SK-MEL-5 (cell line): Measurements from ENCODE around the gene SLC10A7. TPM values are rescaled to one million over a fixed set of nuclear protein-coding genes. Genes with fewer than 3 reads are reported as not detected.

Experiments
- DNase-seq: peaks from one replicate; pipeline ENCODE4 v3.0.0-alpha.2; 2016; ENCODE audit warnings: low read depth, low spot score
- in situ Hi-C: cut with HindIII; loops from 2 replicates; pipeline ENCODE4 v1.10.0; 2016; ENCODE audit warnings: low sequenced_read_pairs, high pct_unique_total_duplicates, low pct_unique_long_range_greater_than_20kb
- total RNA-seq: library from RNA; depleted of rRNA; stranded (reverse); fragments of >200 nt; shearing (Covaris generic); gene quantifications from 2 replicates; pipeline ENCODE4 v1.2.3, GENCODE V29; 2014

SLC10A7 gene
- total RNA-seq, 1 experiment from 2014 or later: 5.4 TPM

DNA sequence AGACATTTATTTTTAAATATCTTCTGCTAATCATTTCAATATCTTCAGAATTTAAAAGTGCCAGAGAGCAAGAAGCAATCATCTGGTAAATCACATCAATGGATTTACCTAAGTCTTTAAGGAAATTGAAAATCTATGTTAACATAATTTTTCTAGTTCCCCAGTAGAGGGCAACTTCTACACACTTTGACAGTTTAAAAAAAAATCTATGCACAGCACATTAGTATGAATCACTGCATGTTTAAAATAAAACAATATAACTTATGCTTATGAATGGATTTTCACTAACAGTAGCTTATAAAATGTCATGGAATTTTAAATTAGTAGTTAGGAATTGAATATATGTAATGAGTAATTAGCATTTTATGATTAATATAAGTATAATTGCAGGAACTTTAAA lies 180.9 kb downstream of the SLC10A7 start:
- in situ Hi-C loops: no loop called here
- peak; percentile 36 for DNase-seq

DNA sequence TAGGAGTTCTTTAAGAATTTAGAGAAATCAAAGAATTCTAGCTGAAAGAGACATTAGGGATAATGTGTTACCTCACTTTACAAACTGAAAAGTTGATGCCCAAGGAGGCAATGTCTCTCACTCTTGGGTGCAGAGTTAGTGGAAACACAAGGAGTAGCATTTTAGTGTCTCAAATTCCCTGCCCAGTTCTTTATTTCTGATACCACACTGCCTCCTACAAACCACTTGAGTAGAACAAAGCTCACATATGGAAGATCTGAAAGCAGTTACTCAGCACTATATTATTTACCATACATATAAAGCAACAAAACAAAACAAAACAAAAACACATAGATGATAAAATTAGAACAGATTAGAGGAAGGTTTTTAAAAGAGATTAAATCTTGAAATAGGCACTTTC lies 183.2 kb downstream of the SLC10A7 start:
- DNase-seq: peak; percentile 11
- in situ Hi-C loops: no loop called here

DNA sequence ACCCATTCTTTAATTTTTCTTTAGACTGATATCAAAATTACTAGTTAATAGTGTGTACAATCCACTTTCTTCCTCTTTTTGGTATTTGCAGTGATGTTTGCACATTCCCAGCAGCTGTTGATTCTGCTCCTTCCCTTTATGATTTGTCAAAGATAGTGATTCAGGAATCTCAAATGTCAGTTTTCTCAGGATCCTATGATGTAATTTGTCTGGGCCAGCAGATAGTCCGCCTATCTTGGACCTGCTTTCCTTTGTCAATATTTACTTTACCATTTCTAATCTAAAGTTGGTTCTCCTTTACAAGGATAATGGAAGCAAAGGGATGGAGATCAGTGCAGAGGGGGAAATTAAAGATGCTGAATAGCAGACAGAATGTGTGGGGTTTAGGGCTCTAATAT lies 185.3 kb downstream of the SLC10A7 start:
- in situ Hi-C loops: no loop called here
- DNase-seq: no peak

DNA sequence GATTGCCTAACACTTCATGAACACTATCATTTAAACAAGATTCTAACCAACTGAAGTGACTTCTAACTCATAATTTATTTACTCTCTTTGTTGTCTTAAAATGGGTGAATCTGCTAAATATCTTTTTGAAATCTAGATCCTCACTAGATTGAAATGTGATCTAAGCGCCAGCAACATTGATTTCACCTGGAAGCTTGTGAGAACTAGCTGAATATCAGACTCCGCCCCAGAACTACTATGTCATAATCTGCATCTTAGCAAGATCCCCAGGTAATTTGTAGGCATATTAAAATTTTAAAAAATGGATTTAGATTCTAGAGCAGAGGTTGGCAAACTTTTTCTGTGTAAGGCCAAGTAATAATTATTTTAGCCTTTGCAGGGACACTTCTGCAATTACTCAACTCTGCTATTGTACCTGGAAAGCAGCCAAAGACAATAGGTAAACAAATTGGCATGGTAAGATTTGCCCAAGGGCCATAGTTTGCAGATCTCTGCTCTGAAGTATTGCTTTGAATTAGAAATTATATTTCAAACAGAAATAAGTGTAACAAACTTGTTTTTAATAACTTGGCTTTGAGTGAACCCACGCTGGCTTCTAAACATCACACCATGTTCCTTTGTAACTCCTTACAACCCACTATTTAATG lies 185.9 kb downstream of the SLC10A7 start:
- in situ Hi-C loops: no loop called here

DNA sequence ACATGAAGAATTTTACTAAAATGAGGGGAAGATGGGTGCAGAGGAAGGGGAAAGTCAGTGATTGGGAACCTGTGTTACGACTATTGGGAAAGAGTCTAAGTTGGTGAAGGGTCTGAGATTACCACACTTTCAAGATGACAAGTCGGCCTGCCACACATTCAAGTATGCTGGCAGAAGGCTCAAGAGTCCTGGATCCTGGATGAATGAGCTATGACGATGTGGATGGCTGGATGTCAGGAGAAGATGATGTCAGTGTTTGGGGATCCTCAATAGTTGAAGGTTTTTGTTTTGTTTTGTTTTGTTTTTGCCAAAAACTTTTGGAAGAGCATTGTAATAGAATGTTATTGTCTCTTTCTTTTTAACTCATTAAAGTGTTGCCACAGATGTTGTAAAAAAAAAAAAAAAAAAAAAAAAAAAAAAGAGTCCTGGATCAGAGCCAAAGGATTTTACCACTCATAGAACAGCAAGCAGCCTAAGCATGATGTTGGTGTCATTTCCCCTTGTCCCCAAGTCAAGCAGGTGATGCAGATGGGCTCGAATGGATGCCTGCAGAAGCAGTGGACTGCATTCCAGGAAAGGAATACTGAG lies 186.8 kb downstream of the SLC10A7 start:
- in situ Hi-C loops: no loop called here
- DNase-seq: no peak

More for the DNA sequence above, 185.9 kb downstream of the SLC10A7 start:
- no peak for DNase-seq

DNA sequence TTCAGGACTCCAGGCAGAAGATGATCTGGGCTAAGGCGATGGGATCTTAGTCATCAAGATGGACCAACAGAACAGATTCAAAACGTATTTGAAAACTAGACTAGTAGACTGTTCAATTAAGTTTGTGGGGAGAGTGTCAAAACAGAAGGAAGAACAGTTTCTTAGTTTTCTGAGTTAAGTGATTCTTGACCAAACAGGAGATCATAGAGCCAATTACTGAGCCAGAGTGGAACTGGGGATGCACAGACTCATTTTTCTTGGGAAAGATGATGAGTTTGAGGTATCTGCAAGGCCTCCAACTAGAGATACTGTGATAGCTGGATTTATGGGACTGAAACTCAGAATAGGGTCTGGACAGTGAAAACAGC lies 187.9 kb downstream of the SLC10A7 start:
- in situ Hi-C loops: no loop called here

DNA sequence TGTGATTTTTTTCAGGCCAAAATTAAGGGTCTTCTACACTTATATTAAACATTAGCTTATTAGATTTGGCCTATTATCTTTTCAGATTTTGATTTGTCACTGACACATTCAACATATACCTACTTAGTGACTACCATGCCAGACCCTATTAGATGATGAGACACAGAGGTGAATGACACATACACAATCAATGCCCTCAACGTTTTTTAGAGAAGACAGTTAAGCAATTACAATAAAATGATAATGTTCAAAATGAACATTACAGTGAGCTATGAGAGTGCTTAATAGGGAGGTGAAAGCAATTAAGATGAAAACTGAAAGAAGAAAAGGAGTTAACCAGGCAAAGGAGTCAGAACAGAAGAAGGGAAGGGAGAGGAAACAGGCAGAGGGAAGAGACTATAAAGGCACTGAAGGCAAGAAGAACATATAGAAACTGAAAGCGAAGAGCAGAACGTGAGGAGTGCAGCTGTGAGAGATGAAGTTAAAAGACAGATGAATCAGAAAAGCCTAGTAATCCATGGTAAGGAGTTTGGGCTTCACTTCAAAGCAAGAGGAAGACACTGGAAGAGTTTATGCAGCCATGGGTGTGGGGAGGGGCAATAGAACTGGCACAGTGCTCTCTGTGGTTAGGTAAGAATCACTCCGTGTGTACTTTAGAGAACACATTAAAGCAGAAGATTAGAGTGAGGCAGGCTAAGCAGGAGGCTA lies 188.4 kb downstream of the SLC10A7 start:
- in situ Hi-C loops: no loop called here

More for the DNA sequence above, 187.9 kb downstream of the SLC10A7 start:
- no peak for DNase-seq

DNA sequence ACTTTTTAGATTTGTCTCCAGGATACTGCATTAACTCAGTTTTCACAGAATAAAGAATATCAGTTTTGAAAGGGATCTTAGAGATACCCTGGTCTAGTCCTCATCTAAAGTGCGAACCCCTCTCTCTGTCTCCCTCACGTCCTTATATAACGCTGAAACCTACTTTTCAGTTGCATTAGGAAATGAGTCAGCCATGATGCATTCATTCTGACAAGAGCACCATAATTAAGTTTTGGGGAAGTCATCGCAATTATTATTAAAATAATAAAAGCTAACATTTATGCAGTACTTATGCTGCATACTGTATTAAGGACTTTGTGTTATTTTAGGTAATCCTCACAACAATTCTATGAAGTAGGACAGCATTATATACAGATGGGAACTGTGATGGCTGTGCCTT lies 191.3 kb downstream of the SLC10A7 start:
- in situ Hi-C loops: no loop called here
- DNase-seq: no peak

More for the DNA sequence above, 188.4 kb downstream of the SLC10A7 start:
- DNase-seq: no peak

DNA sequence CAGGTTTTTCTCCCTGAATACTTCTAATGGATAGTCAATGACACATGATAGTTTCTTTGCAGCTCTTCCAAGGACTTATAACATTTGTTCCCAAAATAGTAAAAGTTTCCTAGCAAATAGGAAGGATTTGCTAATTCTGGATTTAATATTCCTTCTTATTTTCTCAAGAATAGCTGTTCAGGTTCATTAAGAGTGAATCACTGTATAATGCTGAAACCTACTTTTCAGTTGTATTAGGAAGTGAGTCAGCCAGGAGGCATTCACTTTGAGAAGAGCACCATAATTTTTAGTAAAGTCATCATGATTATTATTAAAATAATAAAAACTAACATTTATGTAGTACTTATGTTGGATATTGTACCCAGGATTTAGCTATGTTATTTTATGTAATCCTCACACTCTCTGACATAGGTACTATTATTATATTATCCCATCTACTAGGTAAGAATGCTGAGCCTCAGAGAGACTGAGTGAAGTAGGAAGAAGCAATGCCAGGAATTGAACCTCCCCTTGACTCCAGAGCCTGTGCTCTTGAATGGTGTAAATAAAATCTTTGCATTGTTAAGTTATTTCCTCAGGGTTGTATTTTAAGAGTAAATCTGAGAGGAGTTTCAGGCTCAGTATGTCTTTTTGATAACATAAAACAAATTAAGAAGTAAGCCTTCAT lies 192.6 kb downstream of the SLC10A7 start:
- in situ Hi-C loops: no loop called here
- no peak for DNase-seq

DNA sequence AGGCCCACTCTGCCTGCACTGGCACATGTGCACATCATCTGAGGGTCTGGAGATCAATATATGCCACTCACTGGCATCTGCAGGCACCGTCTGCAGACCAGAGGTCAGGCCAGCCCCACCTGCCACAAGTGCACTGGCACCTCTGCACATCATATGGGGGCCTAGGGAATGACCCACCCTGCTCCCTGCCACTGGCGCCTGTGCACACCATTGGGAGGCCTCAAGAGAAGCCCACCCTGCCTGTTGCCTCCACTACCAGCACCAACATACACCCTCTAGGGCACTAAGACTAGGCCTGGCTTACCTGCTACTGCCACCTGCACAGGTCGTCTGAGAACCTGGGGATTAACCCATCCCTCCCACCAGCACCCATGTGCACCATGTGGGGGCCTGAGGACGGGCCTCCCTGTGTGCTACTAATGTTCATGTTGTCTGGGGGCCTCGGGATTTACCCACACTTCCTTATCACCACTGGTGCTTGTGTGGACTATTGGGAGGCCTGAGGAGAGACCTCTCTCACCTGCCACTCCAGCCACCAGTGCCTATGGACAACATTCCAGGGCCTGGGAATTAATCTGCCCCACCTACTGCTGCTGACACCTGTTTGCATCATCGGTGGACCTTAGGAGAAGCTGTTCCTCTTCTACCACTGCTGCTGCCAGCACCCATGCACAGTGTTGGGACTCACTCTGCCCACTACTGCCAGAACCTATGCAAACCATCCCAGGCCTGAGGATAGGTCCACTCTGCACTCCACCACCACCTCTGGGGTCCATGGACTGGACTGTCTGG lies 193.7 kb downstream of the SLC10A7 start:
- no peak for DNase-seq
- in situ Hi-C loops: no loop called here

DNA sequence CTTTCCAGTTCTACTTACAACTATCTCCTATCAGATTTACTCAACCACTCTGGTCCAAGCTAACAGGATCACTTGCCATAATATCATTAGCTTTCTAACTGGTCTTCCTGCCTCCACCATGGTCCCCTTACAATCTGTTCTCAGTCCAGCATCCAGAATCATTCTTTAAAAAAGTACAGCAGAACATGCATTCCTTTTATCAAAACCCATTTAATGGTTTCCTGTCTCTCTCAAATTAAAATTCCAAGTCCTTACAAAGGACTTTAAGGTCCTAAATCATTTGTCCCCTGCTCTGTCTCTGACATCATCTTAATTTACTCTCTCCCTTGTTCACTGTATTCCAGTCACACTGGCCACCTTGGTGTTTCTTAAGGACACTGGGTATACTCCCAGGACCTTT lies 202.8 kb downstream of the SLC10A7 start:
- in situ Hi-C loops: no loop called here
- no peak for DNase-seq

DNA sequence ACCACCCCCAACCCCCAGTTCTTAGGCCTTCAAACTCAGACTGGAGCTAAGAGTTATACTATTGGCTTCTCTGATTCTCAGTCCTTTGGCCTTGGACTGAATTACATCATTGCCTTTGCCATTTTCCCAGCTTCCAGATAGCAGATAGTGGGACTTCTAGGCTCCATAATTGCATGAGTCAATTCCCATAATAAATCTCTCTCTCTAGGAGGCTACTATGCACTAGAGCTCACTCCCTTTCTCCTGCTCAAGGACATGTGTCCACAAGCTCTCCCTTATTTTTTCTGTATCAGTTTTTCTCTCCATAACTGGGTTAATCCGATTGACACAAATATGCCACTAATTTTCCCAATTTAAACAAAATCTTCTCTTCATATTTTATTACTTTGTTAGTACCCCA lies 204.0 kb downstream of the SLC10A7 start:
- DNase-seq: no peak
- in situ Hi-C loops: no loop called here

DNA sequence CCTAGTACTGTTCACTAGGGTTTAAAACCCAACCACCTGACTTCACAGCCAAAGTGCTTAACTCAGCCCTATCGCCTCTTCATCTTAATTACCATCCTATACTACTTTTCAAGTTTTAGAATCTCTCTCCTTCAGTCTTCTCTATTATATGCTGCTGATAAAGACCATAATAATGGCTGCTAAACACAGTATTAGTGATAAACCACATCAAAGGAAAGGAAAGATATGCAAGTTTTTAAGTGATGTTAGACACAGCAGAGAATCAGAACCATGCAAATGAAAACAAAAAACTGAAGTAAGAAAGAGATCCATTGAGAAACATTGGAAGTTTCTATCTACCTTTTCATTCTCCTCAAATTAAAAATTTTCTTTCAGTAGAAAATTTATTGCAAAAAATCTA lies 206.6 kb downstream of the SLC10A7 start:
- in situ Hi-C loops: no loop called here
- DNase-seq: no peak

DNA sequence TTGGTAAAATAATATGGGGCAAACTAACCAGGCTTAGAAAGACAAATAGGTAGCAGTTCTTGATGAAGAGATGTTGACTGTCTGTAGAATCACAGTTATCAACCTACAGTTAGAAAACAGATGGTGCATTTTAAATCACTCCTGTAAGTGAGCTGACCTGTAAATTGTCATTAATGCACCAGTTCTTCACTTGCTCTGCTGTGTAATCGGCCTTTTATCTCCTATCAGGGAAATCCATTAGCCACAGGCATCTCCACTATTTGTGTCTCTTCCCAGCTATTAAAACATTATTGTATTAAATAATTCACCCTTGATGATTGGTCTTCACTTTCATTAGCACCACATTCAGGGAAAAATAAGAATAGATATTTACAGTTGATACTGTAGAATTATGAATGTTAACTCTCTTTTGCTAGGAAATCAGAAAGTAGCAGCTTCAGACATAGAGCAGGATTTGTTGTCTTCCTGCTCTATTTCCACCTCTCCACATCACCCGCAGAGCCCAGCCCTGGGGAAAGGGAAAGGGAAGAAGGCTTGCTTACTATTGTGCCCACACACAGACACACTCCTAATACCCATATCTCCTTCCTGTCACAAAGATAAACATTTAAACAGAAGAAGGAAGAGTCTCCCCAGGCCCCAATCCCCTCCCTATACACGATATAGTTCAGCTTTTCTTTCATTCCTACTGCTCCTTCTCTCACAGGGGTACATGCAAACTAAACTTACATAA lies 210.3 kb downstream of the SLC10A7 start:
- DNase-seq: no peak
- in situ Hi-C loops: no loop called here

DNA sequence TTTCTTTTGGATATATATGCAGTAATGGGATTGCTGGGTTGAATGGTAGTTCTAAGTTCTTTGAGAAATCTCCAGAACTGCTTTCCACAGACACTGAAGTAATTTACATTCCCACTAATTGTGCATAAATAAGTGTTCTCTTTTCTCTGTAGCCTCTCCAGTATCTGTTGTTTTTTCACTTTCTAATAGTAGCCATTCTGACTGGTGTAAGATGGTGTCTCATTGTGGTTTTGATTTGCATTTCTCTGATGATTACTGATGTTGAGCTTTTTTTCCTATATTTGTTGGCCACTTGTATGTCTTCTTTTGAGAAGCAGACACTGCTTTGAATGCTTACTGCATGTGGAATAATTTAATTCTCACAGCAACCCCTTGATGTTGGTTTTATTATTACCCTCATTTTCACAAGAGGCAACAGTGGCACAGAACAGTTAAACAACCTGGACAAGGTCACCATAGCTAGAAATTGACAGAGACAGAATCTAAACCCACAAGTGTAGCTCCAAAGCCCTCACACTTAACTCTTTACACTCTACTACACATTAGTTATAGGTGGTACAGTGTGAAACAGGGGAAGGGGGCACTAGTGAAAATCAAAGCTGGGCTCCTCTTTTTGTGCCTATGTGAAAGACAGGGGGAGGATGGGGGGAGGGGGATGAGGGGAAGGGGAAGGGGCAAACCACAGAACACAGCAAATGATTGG lies 211.3 kb downstream of the SLC10A7 start:
- in situ Hi-C loops: no loop called here

DNA sequence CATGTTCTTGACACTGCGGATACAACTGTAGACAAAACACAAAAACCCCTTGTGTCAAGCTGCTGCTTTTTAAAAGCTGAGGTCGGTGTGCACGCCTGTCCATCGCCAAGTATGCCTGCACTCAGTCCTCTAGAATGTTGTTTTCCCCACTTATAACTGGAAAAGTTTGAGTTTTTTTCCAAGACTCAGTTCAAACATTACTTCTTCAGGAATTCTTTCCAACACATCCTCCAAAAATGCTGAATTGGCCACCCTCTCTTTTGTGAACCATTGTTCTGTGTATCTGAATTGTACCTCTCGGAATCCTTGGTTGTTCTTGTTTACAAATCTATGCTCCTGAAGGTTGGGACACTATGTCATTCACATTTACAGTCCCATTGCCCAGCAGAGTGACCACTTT lies 212.8 kb downstream of the SLC10A7 start:
- in situ Hi-C loops: no loop called here
- no peak for DNase-seq

More for the DNA sequence above, 211.3 kb downstream of the SLC10A7 start:
- DNase-seq: no peak

DNA sequence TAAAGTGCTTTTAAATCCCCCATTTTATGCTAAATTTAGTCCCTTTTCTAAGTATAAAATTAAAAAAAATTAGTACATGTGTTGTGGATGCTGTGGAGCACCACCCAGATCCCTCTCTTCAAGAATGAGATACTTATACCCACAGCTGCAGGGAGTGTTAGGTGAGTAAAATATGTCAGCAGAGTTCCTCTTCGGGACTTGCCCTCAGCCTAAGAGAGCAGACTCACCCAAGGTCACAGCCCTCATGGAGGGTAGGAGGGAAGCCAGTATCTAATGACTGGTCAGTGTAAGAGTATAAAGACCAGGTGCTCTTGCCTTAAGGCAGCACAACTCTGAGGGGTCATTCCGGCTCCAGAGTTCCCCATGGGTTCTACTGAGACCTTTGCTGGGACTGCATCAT lies 218.9 kb downstream of the SLC10A7 start:
- in situ Hi-C loops: no loop called here
- no peak for DNase-seq
